ENCODE measurements around the gene TAF13.

GRCh38 chr1:109090196-109091077 is 14.6 kb upstream of the TAF13 start, which contains the start of gene TMEM167B:
- TF ChIP-seq CTCF (IDR thresholded peaks at IDR 0.05; ENCODE audit: low read depth, low read length) = no peak
- peak; percentile 79 for TF ChIP-seq POLR2A (IDR thresholded peaks at IDR 0.05; ENCODE audit: extremely low read depth, insufficient read length)

Measured in NB4 (cell line).